Brain microvascular endothelial cell (primary cell): Measurements from ENCODE around the gene TFR2.

Source experiments
- DNase-seq: peaks from one replicate; pipeline ENCODE4 v3.0.0-alpha.2; 2020
- H3K27ac ChIP-seq: fragments of 250-450 bp; sonication (Bioruptor Pico); 2 replicates; pipeline ENCODE4 v1.5.1; 2020; ENCODE audit warnings: mild to moderate bottlenecking, moderate library complexity
- H3K27me3 ChIP-seq: fragments of 250-450 bp; sonication (Bioruptor Pico); replicated peaks from 2 replicates; pipeline ENCODE4 v1.5.1; 2020; ENCODE audit warnings: mild to moderate bottlenecking
- H3K36me3 ChIP-seq: fragments of 250-450 bp; sonication (Bioruptor Pico); replicated peaks from 2 replicates; pipeline ENCODE4 v1.5.1; 2020; ENCODE audit warnings: mild to moderate bottlenecking
- H3K4me3 ChIP-seq: 2 replicates; pipeline ENCODE4 v1.5.1; 2011; ENCODE audit warnings: low read depth, mild to moderate bottlenecking, control low read depth, low read length, moderate library complexity
- CTCF ChIP-seq: IDR thresholded peaks from 2 replicates; pipeline ENCODE4 v1.5.1; 2011; ENCODE audit warnings: low read depth, mild to moderate bottlenecking, moderate library complexity, low read length, control low read depth, inconsistent platforms; ENCODE audit errors: missing control alignments
- in situ Hi-C: cut with HindIII; loops from 2 replicates; pipeline ENCODE4 v1.10.0; 2017; ENCODE audit warnings: low sequenced_read_pairs, low pct_ligation_motif_present

Gene TFR2

DNA sequence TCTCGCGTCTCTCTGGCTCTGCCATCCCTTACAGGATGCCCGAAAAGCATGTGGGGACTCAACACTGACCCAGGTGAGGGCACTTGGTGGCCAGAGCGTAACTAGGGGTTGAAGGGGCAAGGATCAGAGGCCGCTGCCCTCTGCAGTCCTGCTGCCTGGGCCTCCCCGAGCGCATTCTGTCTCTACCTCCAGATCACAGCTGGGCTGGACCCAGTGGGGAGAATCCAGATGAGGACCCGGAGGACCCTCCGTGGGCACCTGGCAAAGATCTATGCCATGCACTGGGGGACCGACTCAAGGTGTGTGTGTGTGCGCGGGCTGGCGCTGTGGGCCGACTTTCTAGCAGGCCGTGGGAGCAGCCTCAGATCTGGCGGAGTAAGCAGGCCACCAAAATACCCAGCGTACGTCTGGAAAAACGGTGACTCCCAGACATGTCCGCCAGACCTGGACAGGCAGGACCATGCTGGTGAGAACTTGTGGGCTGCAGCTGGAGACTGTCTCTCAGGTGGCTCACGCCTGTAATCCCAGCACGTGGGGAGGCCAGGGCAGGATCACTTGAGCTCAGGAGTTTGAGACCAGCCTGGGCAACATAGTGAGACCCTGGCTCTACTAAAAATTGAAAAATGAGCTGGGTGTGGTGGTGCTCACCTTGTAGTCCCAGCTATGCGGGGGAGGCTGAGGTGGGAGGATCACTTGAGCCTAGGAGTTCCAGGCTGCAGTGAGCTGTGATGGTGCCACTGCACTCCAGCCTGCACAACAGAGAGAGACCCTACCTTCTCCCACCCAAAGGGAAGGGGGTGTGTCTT lies 35.4 kb upstream of the TFR2 start:
- DNase-seq: no peak
- in situ Hi-C loops: no loop called here
- TF ChIP-seq CTCF: no peak
- peaks cover 46% of the 10 kb centered on the region for H3K36me3 ChIP-seq
- H3K27me3 ChIP-seq: no peaks in the 10 kb centered on the region
- H3K4me3 ChIP-seq: peak overlapping the region; percentile 89
- no peak overlapping the region for H3K27ac ChIP-seq

GRCh38 chr7:100675581-100676350 lies 34.4 kb upstream of the TFR2 start:
- in situ Hi-C loops: no loop called here
- no peak for TF ChIP-seq CTCF
- Histone ChIP-seq H3K27me3 (no peaks in the 10 kb centered on the region), H3K4me3 (peak overlapping the region; percentile 89), H3K36me3 (peaks cover 39% of the 10 kb centered on the region), H3K27ac (peak overlapping the region; percentile 22)
- peak; percentile 40 for DNase-seq

- Histone ChIP-seq H3K4me3 (peak overlapping the region; percentile 89), H3K36me3 (peaks cover 34% of the 10 kb centered on the region), H3K27ac (no peak overlapping the region), H3K27me3 (no peaks in the 10 kb centered on the region)
- TF ChIP-seq CTCF: no peak
- no peak for DNase-seq
- in situ Hi-C loops: no loop called here
Measured at GRCh38 chr7:100675105-100675451, 33.7 kb upstream of the TFR2 start.

DNA sequence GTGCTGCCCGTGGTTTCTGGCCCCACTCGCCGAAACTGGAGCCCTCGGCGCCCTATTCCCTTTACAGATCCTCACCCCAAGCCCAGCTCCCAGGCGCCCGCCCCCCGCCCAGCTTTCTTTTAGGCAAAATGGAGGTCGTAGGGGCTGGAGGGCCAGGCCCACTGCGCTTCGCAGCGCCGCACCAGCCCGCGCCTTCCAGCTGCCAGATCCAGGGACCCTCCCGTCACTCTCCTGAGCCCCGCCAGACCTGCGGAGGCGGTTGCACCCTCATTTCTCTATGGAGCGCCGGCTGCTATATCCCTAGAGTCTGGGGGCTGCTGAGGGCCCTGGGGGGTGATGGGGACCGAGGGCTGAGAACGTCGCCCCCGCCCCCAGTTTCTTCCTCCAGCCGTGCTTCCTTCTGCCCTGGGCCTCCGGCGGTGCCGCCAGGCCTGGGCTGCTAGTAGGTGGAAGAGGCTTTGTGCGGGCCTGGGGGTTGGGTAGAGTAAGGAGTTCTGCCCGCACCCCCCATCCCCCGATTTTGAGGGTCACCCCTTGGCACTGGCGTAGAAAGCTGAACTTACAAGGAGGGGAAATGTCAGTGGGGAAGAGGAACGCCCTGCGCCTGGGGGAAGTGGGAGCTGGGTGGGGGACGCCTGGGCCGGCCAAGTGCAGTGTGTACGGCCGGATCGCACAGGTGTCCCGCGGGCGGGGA lies 33.2 kb upstream of the TFR2 start:
- Histone ChIP-seq H3K4me3 (peak overlapping the region; percentile 89), H3K36me3 (peaks cover 31% of the 10 kb centered on the region), H3K27me3 (no peaks in the 10 kb centered on the region), H3K27ac (no peak overlapping the region)
- DNase-seq: no peak
- in situ Hi-C loops: no loop called here
- TF ChIP-seq CTCF: no peak

DNA sequence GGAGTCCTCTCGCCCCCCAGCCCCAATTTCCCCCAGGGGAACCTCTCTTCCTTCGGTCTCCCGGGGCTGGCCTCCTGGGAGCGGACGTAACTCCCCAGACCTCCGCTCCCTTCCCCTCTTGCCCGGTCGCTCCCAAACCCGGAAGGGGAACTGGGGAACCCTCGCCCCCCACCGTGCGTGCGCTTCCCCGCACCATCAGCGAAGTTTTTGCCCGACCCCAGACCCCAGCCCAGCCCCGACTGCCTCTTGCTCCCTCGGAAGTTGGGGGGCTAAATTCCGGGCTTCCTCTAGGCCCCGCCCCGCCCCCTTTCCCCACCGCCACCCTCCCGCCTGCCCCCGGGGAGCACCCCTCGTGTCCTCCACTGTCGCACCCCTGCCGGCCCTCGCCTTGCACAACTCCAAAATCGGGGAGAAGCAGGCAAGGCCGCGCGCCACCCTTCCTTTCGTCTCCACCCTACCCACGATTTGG lies 32.6 kb upstream of the TFR2 start:
- TF ChIP-seq CTCF: no peak
- no peak for DNase-seq
- in situ Hi-C loops: no loop called here
- peaks cover 25% of the 10 kb centered on the region for H3K36me3 ChIP-seq
- H3K27ac ChIP-seq: peak overlapping the region; percentile 99
- no peaks in the 10 kb centered on the region for H3K27me3 ChIP-seq
- peak overlapping the region; percentile 89 for H3K4me3 ChIP-seq
